ENCODE measurements around the gene GADD45G. TPM values are rescaled to one million over a fixed set of nuclear protein-coding genes. Genes with fewer than 3 reads are reported as not detected.

Gene GADD45G
- total RNA-seq, 1 experiment from 2014 or later = 0.92 TPM

GRCh38 chr9:89609426-89610006 lies 4.7 kb downstream of the GADD45G start:
- no peak for DNase-seq (ENCODE audit: low read depth)

- no peak for DNase-seq (ENCODE audit: low read depth)
Measured at GRCh38 chr9:89610391-89610925, 5.6 kb downstream of the GADD45G start.

- DNase-seq (ENCODE audit: low read depth) = no peak
Measured at GRCh38 chr9:89611425-89611824, 6.6 kb downstream of the GADD45G start.

GRCh38 chr9:89612566-89613278 lies 7.9 kb downstream of the GADD45G start:
- no peak for DNase-seq (ENCODE audit: low read depth)

GRCh38 chr9:89613912-89614892 lies 9.4 kb downstream of the GADD45G start:
- DNase-seq (ENCODE audit: low read depth) = no peak

- DNase-seq (ENCODE audit: low read depth) = no peak
Measured at GRCh38 chr9:89615661-89616060, 10.8 kb downstream of the GADD45G start.

- no peak for DNase-seq (ENCODE audit: low read depth)
Measured at GRCh38 chr9:89616411-89616810, 11.6 kb downstream of the GADD45G start.

- no peak for DNase-seq (ENCODE audit: low read depth)
Measured at GRCh38 chr9:89617978-89618377, 13.2 kb downstream of the GADD45G start.

- DNase-seq (ENCODE audit: low read depth) = no peak
Measured at GRCh38 chr9:89619019-89619418, 14.2 kb downstream of the GADD45G start.

- no peak for DNase-seq (ENCODE audit: low read depth)
Measured at GRCh38 chr9:89619424-89620138, 14.8 kb downstream of the GADD45G start.

GRCh38 chr9:89621031-89621430 lies 16.2 kb downstream of the GADD45G start:
- DNase-seq (ENCODE audit: low read depth) = no peak

- no peak for DNase-seq (ENCODE audit: low read depth)
Measured at GRCh38 chr9:89621676-89622075, 16.9 kb downstream of the GADD45G start.

GRCh38 chr9:89622933-89623861 lies 18.4 kb downstream of the GADD45G start:
- DNase-seq (ENCODE audit: low read depth) = no peak

- DNase-seq (ENCODE audit: low read depth) = no peak
Measured at GRCh38 chr9:89623925-89624420, 19.2 kb downstream of the GADD45G start.

GRCh38 chr9:89625721-89626687 lies 21.2 kb downstream of the GADD45G start:
- DNase-seq (ENCODE audit: low read depth) = no peak

GRCh38 chr9:89626741-89627265 lies 22.0 kb downstream of the GADD45G start:
- DNase-seq (ENCODE audit: low read depth) = no peak

GRCh38 chr9:89628601-89629000 lies 23.8 kb downstream of the GADD45G start:
- no peak for DNase-seq (ENCODE audit: low read depth)
